ENCODE results near the gene RAB40B. TPM values are rescaled to one million over a fixed set of nuclear protein-coding genes. Genes with fewer than 3 reads are reported as not detected.

RAB40B gene
- total and polyA plus RNA-seq, 2 of the 4 experiments (the other 2 are of a cell fraction): 14.9 to 20.0 TPM

- Histone ChIP-seq H4K91ac (ENCODE audit: insufficient read depth, low read depth, low read length) (no peak overlapping the region), H3K4me1 (ENCODE audit: control insufficient read depth, insufficient read depth, low read length) (no peaks in the 10 kb centered on the region), H3K4ac (ENCODE audit: low read depth, low read length) (no peak overlapping the region), H2BK5ac (ENCODE audit: low read depth, low read length, poor library complexity, severe bottlenecking) (no peak overlapping the region), H3K4me3 (ENCODE audit: insufficient read depth, low read depth, low read length) (no peak overlapping the region), H2AK5ac (ENCODE audit: low read depth, low read length) (no peak overlapping the region), H3K14ac (replicated peaks; ENCODE audit: low read depth, low read length) (no peak overlapping the region), H2AFZ (replicated peaks; ENCODE audit: low read length, poor library complexity) (no peak overlapping the region), H2BK15ac (ENCODE audit: low read depth, low read length) (no peak overlapping the region), H4K20me1 (ENCODE audit: insufficient read depth, low read length) (no peaks in the 10 kb centered on the region), H3K4me2 (ENCODE audit: low read depth, low read length) (no peak overlapping the region), H2AK9ac (replicated peaks; ENCODE audit: low read depth, low read length, poor library complexity) (no peak overlapping the region), H4K5ac (ENCODE audit: low read depth, low read length) (no peak overlapping the region), H3K18ac (ENCODE audit: low read depth, low read length) (no peak overlapping the region), H3K27ac (ENCODE audit: insufficient read depth, low read length) (no peak overlapping the region), H3K56ac (ENCODE audit: extremely low read depth, insufficient read depth, low read length) (no peak overlapping the region), H2BK20ac (ENCODE audit: low read depth, low read length) (no peak overlapping the region), H4K8ac (ENCODE audit: low read depth in 2 of 2, low read length in 2 of 2) (no peak overlapping the region), H3K23ac (ENCODE audit: low read depth, low read length) (no peak overlapping the region), H2BK120ac (ENCODE audit: low read depth, low read length) (no peak overlapping the region), H3K27me3 (ENCODE audit: control insufficient read depth, insufficient read depth, low read length) (no peaks in the 10 kb centered on the region), H3K79me1 (ENCODE audit: low read depth in 1 of 2, low read length in 2 of 2) (no peaks in the 10 kb centered on the region), H3K9me3 (ENCODE audit: control insufficient read depth, insufficient read depth, low read length) (no peaks in the 10 kb centered on the region), H3K9me1 (ENCODE audit: insufficient read depth, low read length) (no peaks in the 10 kb centered on the region), H3K9ac (ENCODE audit: low read depth, low read length) (no peak overlapping the region), H3K36me3 (ENCODE audit: control insufficient read depth, insufficient read depth, low read length) (no peaks in the 10 kb centered on the region; the same call in 1 of the 2 replicates)
- in situ Hi-C loops (cut with MboI; ENCODE audit: low sequenced_read_pairs) (no loop called here), dilution Hi-C loops (cut with HindIII; ENCODE audit: low sequenced_read_pairs, unreplicated experiment) (no loop called here), intact Hi-C loops (cut with micrococcal nuclease) (no loop called here)
- CTCF ChIA-PET: no interaction called here
- no TSS peak for BruUV-seq (replicated peaks)
- POLR2A ChIA-PET (ENCODE audit: unreplicated experiment): no interaction called here
- peak; percentile 15 for DNase-seq
- 0% methylated on average over 1 of the region's 10 CpGs; no CpG with 5 or more reads in 1 of the 2 experiments for WGBS, 2 experiments (ENCODE audit: extremely low coverage in 2 of 2, insufficient read length in 1 of 2)
- peak; percentile 29 for ATAC-seq (ENCODE audit: low read depth)
- TF ChIP-seq RFX5 (IDR thresholded peaks at IDR 0.05; ENCODE audit: low read depth, low read length) (no peak), RCOR1 (IDR thresholded peaks at IDR 0.05; ENCODE audit: insufficient replicate concordance, low read length) (no peak), NFE2L2 (IDR thresholded peaks at IDR 0.05; ENCODE audit: low read depth, low read length) (peak; percentile 78)
Measured at GRCh38 chr17:82687375-82687861, 11.1 kb downstream of the RAB40B start.
